C4-2B (cell line): ENCODE results near the gene TRANK1.
"Not testable (repeated sequence)": the region's sequence is repeated elsewhere in the genome, so short reads cannot be mapped to it uniquely, and the experiment has no call there.

Experiments used
- ZFX ChIP-seq: fragments of 450-650 bp; IDR thresholded peaks from 2 replicates; pipeline ENCODE4 v1.6.1; 2017
- TF ChIP-seq, protein P1 (sequence below): fragments of 450-650 bp; conservative IDR thresholded peaks from 2 replicates; pipeline ENCODE4 v1.5.1; 2017; ENCODE audit warnings: mild to moderate bottlenecking

DNA sequence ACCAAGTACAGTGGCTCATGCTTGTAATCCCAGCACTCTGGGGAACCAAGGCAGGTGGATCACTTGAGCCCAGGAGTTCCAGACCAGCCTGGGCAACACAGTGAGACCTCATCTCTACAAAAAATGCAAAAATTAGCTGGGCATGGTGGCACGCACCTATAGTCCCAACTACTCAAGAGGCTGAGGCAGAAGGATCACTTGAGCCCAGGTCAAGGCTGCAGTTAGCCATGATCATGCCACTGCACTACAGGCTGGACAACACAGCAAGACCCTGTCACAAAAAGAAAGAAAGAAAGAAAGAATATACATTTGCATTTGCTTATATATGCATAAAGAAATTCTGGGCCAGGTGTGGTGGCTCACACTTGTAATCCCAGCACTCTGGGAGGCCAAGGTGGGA lies 13.4 kb downstream of the TRANK1 start:
- TF ChIP-seq, protein P1, sequence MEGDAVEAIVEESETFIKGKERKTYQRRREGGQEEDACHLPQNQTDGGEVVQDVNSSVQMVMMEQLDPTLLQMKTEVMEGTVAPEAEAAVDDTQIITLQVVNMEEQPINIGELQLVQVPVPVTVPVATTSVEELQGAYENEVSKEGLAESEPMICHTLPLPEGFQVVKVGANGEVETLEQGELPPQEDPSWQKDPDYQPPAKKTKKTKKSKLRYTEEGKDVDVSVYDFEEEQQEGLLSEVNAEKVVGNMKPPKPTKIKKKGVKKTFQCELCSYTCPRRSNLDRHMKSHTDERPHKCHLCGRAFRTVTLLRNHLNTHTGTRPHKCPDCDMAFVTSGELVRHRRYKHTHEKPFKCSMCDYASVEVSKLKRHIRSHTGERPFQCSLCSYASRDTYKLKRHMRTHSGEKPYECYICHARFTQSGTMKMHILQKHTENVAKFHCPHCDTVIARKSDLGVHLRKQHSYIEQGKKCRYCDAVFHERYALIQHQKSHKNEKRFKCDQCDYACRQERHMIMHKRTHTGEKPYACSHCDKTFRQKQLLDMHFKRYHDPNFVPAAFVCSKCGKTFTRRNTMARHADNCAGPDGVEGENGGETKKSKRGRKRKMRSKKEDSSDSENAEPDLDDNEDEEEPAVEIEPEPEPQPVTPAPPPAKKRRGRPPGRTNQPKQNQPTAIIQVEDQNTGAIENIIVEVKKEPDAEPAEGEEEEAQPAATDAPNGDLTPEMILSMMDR, result not testable (repeated sequence)
- not testable (repeated sequence) for TF ChIP-seq ZFX
